ENCODE measurements around the gene INSL3.
"Not testable (repeated sequence)": the region's sequence is repeated elsewhere in the genome, so short reads cannot be mapped to it uniquely, and the experiment has no call there.

INSL3 gene

DNA sequence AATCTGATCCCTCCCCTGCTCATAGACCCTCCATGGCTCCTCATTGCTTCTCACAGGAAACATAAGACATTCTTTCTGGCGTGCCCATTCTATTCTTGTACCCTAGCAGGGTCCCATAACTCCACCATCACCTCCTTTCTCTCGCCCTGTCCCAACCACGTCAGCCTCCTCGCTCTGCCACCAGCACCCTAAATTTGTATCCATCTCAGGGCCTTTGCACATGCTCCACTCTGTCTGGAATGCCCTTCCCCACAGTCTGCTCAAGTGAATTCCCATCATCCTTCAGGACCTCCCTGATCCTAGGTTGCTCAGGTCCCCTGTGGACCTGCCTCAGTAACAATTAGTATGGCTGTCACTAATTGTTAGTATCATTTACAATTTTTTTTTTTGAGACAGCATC lies 15.9 kb downstream of the INSL3 start:
- TF ChIP-seq, protein P1, sequence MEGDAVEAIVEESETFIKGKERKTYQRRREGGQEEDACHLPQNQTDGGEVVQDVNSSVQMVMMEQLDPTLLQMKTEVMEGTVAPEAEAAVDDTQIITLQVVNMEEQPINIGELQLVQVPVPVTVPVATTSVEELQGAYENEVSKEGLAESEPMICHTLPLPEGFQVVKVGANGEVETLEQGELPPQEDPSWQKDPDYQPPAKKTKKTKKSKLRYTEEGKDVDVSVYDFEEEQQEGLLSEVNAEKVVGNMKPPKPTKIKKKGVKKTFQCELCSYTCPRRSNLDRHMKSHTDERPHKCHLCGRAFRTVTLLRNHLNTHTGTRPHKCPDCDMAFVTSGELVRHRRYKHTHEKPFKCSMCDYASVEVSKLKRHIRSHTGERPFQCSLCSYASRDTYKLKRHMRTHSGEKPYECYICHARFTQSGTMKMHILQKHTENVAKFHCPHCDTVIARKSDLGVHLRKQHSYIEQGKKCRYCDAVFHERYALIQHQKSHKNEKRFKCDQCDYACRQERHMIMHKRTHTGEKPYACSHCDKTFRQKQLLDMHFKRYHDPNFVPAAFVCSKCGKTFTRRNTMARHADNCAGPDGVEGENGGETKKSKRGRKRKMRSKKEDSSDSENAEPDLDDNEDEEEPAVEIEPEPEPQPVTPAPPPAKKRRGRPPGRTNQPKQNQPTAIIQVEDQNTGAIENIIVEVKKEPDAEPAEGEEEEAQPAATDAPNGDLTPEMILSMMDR (IDR thresholded peaks at IDR 0.05; ENCODE audit: low read depth, low read length) = no peak
- DNase-seq (ENCODE audit: low read depth, low spot score) = no peak
- no peak overlapping the region for H3K4me3 ChIP-seq (ENCODE audit: low read depth, low read length)
- in situ Hi-C loops (cut with HindIII; ENCODE audit: low sequenced_read_pairs) = no loop called here

DNA sequence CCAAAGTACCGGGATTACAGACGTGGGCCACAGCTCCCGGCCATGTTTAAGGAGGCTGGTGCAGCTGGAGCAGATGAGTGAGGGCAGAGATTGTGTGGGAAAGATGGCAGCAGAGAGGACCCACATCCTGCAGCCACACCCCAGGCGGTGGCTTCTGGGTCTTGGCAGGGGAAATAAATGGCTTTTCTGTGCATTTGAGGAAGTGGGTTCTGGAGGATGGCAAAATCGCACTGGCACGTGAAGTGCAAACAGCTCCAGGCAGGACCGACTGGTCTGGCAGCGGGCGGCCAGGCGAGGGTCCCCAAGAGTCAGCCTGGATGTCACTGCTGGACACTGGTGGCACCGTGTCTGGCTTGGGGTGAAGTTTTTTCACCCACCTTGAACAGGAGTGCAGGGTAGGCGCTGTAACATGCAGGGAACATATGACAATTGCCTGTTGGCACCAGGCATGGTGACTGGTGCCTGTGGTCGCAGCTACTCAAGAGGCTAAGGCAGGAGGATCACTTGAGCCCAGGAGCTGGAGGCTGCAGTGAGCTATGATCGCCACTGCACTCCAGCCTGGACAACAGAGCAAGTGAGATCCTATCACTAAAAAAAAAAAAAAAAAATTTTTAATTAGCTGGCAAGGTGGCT lies 17.9 kb downstream of the INSL3 start:
- no peak overlapping the region for H3K4me3 ChIP-seq (ENCODE audit: low read depth, low read length)
- in situ Hi-C loops (cut with HindIII; ENCODE audit: low sequenced_read_pairs) = no loop called here
- TF ChIP-seq, protein P1 (IDR thresholded peaks at IDR 0.05; ENCODE audit: low read depth, low read length) = no peak
- no peak for DNase-seq (ENCODE audit: low read depth, low spot score)

DNA sequence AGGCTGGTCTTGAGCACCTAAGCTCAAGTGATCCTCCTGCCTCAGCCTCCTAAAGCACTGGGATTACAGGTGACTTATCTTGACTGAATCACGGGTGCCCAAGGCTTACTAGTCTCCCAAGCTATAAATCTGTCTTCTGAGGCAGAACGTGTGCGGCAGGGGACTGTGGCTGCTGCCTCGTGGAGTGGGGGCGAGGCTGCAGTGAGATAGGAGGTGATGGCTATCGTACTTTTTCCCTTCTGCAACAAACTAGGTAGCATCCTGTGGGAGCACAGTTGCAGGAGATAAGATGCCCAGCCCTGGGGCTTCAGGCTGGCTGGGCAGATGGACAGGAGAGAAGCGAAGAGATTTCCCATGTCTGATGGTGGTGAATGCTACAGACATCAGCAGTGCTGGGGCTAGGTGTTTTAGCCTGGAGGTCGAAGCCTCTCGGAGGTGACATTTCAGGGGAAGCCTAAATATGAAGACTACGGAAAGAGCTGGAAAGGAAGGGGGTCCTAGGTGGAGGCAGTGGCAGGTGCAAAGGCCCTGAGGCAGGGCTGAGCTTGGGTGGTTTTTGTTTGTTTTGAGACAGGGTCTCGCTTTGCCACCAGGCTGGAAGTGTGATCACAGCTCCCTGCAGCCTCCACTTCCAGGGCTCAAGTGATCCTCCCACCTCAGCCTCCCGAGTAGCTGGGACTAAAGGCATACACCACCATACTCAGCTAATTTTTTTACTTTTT lies 19.0 kb downstream of the INSL3 start:
- no peak overlapping the region for H3K4me3 ChIP-seq (ENCODE audit: low read depth, low read length)
- in situ Hi-C loops (cut with HindIII; ENCODE audit: low sequenced_read_pairs) = no loop called here
- TF ChIP-seq, protein P1 (IDR thresholded peaks at IDR 0.05; ENCODE audit: low read depth, low read length) = no peak
- no peak for DNase-seq (ENCODE audit: low read depth, low spot score)

DNA sequence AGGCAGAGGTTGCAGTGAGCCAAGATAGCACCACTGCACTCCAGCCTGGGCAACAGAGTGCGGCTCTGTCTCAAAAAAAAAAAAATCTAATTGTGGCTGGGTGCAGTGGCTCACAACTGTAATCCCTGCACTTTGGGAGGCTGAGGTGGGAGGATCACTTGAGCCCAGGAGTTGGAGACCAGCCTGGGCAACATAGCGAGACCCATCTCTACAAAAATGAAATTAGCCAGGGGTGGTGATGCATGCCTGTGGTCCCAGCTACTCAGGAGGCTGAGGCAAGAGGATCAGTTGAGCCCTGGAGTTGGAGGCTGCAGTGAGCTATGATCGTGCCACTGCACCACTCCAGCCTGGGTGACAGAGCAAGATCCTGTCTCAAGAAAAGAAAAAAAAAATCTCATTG lies 22.7 kb downstream of the INSL3 start:
- in situ Hi-C loops (cut with HindIII; ENCODE audit: low sequenced_read_pairs); DNase-seq (ENCODE audit: low read depth, low spot score); H3K4me3 ChIP-seq (ENCODE audit: low read depth, low read length): not testable (repeated sequence)

DNA sequence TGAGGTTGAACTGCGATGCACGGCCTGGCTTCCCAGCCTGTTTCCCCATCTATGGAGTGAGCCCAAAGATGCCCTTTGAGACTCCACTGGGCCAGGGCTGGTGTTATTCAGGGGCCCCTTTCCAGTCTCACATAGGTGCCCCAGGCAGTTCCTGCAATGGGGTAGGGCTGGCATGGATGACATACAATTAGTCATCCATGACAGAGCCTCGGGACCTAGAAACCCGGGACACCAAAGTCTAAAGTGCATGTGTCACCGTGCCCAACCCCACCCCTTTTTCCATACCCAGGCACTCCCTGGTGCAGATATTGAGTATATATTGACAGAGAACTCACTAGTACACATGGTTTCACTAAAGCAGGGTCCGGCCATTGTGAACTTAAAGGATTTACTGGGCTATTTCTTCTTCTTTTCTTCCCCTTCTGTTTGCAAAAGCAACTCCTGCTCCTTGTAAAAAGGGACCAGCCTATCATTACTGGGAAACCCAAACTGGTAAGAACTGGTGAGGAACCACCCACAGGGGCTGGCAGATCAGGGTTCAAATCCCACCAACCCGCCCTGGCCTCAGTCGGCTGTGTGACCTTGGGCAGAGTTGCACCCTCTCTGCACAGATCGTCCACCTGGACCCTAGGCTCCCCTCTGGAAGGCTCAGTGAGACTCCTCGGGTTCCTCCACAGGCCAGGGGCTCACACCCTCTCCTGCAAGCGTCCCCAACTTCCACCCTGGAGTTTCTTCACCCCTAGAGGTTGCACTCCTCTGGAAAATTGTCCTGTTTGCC lies 23.7 kb downstream of the INSL3 start:
- in situ Hi-C loops (cut with HindIII; ENCODE audit: low sequenced_read_pairs) = no loop called here

DNA sequence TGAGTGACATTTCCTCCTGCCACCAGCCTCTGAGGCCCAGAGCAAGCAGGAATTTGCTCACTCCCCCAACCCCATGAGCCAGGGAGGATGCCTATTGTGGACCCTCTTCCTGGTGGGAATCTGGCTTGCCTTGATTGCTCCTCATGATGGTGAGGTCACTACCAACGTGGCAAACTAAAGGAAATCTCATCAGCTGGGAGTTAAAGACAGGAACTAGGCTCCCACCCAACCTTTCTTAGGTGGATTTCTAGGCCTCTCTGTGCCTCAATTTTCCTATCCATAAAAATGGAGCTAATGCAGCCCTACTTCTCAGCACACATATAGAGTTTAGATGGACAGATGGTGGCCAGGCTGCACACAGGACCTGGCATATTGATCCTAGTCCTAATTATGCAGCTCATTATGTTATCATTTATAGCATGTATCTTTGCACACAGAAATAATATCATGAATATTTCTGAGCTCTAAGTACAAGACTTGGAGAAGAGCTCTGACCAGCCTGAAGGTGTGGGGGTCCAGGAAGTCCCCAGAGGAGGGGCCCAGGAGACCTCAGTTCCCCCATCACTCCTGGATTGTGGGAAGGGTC lies 24.4 kb downstream of the INSL3 start:
- no peak overlapping the region for H3K4me3 ChIP-seq (ENCODE audit: low read depth, low read length)
- in situ Hi-C loops (cut with HindIII; ENCODE audit: low sequenced_read_pairs) = no loop called here
- TF ChIP-seq, protein P1 (IDR thresholded peaks at IDR 0.05; ENCODE audit: low read depth, low read length) = no peak
- no peak for DNase-seq (ENCODE audit: low read depth, low spot score)

More for the DNA sequence above, 23.7 kb downstream of the INSL3 start:
- no peak for DNase-seq (ENCODE audit: low read depth, low spot score)
- no peak overlapping the region for H3K4me3 ChIP-seq (ENCODE audit: low read depth, low read length)
- TF ChIP-seq, protein P1 (IDR thresholded peaks at IDR 0.05; ENCODE audit: low read depth, low read length) = no peak

Data from astrocyte of the spinal cord (primary cell).